Measurements from ENCODE around the gene C9orf43. TPM values are rescaled to one million over a fixed set of nuclear protein-coding genes. Genes with fewer than 3 reads are reported as not detected.

Gene C9orf43
- total RNA-seq, 2 experiments from 2014 or later, result 1.8 to 2.9 TPM

DNA sequence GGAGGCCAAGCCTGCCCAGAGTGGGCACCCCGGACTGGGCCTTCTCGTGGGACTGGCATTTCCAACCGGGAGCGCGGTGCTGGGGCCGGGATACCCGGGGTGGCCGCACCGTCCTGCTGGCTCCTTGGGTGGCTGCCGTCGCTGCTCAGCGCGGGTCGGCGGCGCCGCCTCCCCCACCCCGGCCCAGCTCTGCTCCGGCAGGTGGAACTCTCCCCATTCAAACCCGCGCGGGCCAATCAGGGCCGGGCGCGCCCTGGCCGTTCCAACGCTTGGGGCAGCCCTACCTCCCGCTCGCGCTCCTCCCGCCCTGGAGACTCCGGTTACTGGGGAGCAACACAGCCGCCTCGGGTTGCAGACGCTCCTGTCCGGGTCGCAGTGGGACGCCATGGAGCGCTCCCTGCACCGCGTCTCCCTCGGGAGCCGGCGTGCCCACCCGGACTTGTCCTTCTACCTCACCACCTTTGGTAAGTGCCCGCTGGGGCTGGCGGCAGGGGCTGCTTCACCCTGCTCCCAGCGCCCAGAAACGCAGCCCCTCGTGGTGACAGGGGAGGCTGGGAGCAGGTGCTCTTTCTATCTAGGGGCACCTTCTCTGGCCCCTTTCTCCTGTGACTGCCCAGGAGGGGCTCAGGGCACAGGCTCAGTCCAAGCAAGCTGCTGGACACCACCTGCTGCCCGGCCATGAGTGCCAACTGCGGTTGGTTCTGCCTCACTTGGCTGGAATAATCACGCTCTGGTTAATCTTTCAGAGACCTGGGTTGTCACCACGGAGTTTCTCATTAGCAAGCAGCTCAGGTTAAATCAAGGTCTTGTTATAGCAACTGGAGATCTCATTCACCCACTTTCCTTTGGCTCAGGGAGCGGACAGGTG lies 53.1 kb downstream of the C9orf43 start, which contains the start of gene RGS3:
Gene RGS3, plus strand, starts transcription at position 310 of the 868 bp plus-strand sequence. Its CDS starts 76 bp downstream, at position 386.
- no peak within 1 kb of the TSS for H3K4me3 ChIP-seq (ENCODE audit: low read depth, low read length, poor library complexity, severe bottlenecking)
- intact Hi-C loops (cut with micrococcal nuclease; ENCODE audit: unreplicated experiment), result no loop called here
- no peaks in the 10 kb centered on the region for H3K79me2 ChIP-seq (ENCODE audit: insufficient read depth, low read depth, low read length)
- H4K20me1 ChIP-seq (ENCODE audit: insufficient read depth, low read length), result no peaks in the 10 kb centered on the region
- TF ChIP-seq, protein P1, sequence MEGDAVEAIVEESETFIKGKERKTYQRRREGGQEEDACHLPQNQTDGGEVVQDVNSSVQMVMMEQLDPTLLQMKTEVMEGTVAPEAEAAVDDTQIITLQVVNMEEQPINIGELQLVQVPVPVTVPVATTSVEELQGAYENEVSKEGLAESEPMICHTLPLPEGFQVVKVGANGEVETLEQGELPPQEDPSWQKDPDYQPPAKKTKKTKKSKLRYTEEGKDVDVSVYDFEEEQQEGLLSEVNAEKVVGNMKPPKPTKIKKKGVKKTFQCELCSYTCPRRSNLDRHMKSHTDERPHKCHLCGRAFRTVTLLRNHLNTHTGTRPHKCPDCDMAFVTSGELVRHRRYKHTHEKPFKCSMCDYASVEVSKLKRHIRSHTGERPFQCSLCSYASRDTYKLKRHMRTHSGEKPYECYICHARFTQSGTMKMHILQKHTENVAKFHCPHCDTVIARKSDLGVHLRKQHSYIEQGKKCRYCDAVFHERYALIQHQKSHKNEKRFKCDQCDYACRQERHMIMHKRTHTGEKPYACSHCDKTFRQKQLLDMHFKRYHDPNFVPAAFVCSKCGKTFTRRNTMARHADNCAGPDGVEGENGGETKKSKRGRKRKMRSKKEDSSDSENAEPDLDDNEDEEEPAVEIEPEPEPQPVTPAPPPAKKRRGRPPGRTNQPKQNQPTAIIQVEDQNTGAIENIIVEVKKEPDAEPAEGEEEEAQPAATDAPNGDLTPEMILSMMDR (conservative IDR thresholded peaks at IDR 0.05; ENCODE audit: low read length), result no peak
- no peak for TF ChIP-seq EZH2phosphoT487 (IDR thresholded peaks at IDR 0.05; ENCODE audit: borderline replicate concordance, low read depth, low read length)
- ChIA-PET CTCF (ENCODE audit: unreplicated experiment) (no interaction called here), POLR2A (interaction anchor here (0.6 kb wide), 1 partner anchor 209 kb away, joined by 3 read pairs; no protein-coding TSS in a partner anchor)
- DNase-seq (ENCODE audit: low spot score), result no peak
- no peaks in the 10 kb centered on the region for H3K4me1 ChIP-seq (ENCODE audit: insufficient read depth, low read length, poor library complexity, severe bottlenecking)
- BruUV-seq (replicated peaks), result no TSS peak
- no peaks in the 10 kb centered on the region for H3K36me3 ChIP-seq (ENCODE audit: insufficient read depth, low read length)
- H2AFZ ChIP-seq (ENCODE audit: low read length), result no peak within 1 kb of the TSS
- H3K27ac ChIP-seq (ENCODE audit: low read depth, low read length, poor library complexity, severe bottlenecking), result no peak within 1 kb of the TSS
- no peak within 1 kb of the TSS for H3K4me2 ChIP-seq (ENCODE audit: low read length)
- no peaks in the 10 kb centered on the region for H3K9me2 ChIP-seq (ENCODE audit: insufficient read depth, low read length)
- H3K9me3 ChIP-seq (ENCODE audit: low read length), result peaks cover 10% of the 10 kb centered on the region; the same call in 1 of the 2 replicates

DNA sequence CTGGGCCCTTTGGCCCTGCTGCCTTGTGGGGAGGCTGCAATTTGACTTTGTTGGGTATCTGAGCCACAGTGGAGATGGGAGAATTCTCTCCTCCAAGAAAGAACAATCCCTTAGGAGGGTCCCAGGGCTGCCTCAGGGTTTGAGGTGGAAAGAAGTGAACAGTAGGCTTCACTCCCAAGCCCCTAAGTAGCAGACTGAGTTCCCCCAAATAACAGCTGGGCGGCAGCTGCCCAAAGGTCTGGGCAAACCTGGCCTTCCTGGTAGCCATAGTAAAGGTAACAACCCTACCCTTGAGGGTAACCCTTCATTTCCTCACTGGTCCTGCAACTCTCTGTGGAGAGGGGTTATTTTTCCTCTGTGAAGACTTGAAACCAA lies 53.7 kb downstream of the C9orf43 start:
- no peak for TF ChIP-seq EZH2phosphoT487 (IDR thresholded peaks at IDR 0.05; ENCODE audit: borderline replicate concordance, low read depth, low read length)
- TF ChIP-seq, protein P1 (conservative IDR thresholded peaks at IDR 0.05; ENCODE audit: low read length), result no peak
- ChIA-PET POLR2A (no interaction called here), CTCF (ENCODE audit: unreplicated experiment) (no interaction called here)
- H3K9me3 ChIP-seq (ENCODE audit: low read length), result peaks cover 10% of the 10 kb centered on the region; the same call in 1 of the 2 replicates
- no peak overlapping the region for H2AFZ ChIP-seq (ENCODE audit: low read length)
- H3K36me3 ChIP-seq (ENCODE audit: insufficient read depth, low read length), result no peaks in the 10 kb centered on the region
- H3K4me1 ChIP-seq (ENCODE audit: insufficient read depth, low read length, poor library complexity, severe bottlenecking), result no peaks in the 10 kb centered on the region
- H4K20me1 ChIP-seq (ENCODE audit: insufficient read depth, low read length), result no peaks in the 10 kb centered on the region
- H3K79me2 ChIP-seq (ENCODE audit: insufficient read depth, low read depth, low read length), result no peaks in the 10 kb centered on the region
- no peak overlapping the region for H3K4me3 ChIP-seq (ENCODE audit: low read depth, low read length, poor library complexity, severe bottlenecking)
- no peak overlapping the region for H3K27ac ChIP-seq (ENCODE audit: low read depth, low read length, poor library complexity, severe bottlenecking)
- BruUV-seq (replicated peaks), result no TSS peak
- no peaks in the 10 kb centered on the region for H3K9me2 ChIP-seq (ENCODE audit: insufficient read depth, low read length)
- no peak for DNase-seq (ENCODE audit: low spot score)
- H3K4me2 ChIP-seq (ENCODE audit: low read length), result no peak overlapping the region
- intact Hi-C loops (cut with micrococcal nuclease; ENCODE audit: unreplicated experiment), result no loop called here

DNA sequence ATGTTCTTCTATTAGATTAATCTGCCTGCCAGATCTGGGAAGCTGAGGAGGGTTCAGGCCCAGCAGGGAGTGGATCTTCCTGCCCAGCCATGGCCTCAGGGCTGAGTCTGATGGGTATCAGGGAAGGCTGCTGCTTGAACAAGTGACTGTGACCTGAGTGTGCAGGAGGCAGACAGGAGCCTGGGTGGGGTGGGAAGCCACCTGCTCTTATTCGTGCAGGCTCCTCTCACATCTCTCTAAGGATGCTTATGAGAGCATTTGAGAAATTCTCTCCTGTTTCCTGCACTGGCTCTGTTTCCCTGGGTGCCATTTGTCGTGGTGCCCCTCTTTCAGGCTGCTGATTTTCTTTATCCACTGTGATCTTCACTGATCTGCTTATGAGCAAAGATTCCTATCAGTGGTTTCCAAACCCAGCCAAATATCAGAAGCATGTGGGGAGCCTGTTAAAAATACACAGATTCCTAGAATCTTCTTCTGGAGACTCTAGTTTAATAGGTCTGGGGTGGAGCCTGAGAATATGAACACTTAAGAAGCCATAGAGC lies 55.1 kb downstream of the C9orf43 start:
- Histone ChIP-seq H3K36me3 (ENCODE audit: insufficient read depth, low read length) (no peaks in the 10 kb centered on the region), H4K20me1 (ENCODE audit: insufficient read depth, low read length) (no peaks in the 10 kb centered on the region), H3K27ac (ENCODE audit: low read depth, low read length, poor library complexity, severe bottlenecking) (no peak overlapping the region), H3K79me2 (ENCODE audit: insufficient read depth, low read depth, low read length) (no peaks in the 10 kb centered on the region), H3K9me3 (ENCODE audit: low read length) (peaks cover 10% of the 10 kb centered on the region; the same call in 1 of the 2 replicates), H2AFZ (ENCODE audit: low read length) (no peak overlapping the region), H3K4me3 (ENCODE audit: low read depth, low read length, poor library complexity, severe bottlenecking) (no peak overlapping the region), H3K4me2 (ENCODE audit: low read length) (no peak overlapping the region), H3K4me1 (ENCODE audit: insufficient read depth, low read length, poor library complexity, severe bottlenecking) (no peaks in the 10 kb centered on the region), H3K9me2 (ENCODE audit: insufficient read depth, low read length) (no peaks in the 10 kb centered on the region)
- CTCF ChIA-PET (ENCODE audit: unreplicated experiment), result no interaction called here
- DNase-seq (ENCODE audit: low spot score), result no peak
- no TSS peak for BruUV-seq (replicated peaks)
- intact Hi-C loops (cut with micrococcal nuclease; ENCODE audit: unreplicated experiment), result no loop called here
- POLR2A ChIA-PET, result no interaction called here
- no peak for TF ChIP-seq EZH2phosphoT487 (IDR thresholded peaks at IDR 0.05; ENCODE audit: borderline replicate concordance, low read depth, low read length)
- TF ChIP-seq, protein P1 (conservative IDR thresholded peaks at IDR 0.05; ENCODE audit: low read length), result no peak

Data from OCI-LY7 (cell line).